Kidney epithelial cell (primary cell): ENCODE results near the gene C1QTNF1. TPM values are rescaled to one million over a fixed set of nuclear protein-coding genes. Genes with fewer than 3 reads are reported as not detected.

Experiments used
- DNase-seq: peaks from one replicate; pipeline ENCODE4 v3.0.0-alpha.2; 2010; ENCODE audit warnings: low read depth
- H3K27me3 ChIP-seq: 2 replicates; pipeline ENCODE4 v1.6.0; 2011; ENCODE audit warnings: low read length; ENCODE audit not compliant: control insufficient read depth, insufficient read depth
- H3K36me3 ChIP-seq: 2 replicates; pipeline ENCODE4 v1.5.1; 2011; ENCODE audit warnings: low read length; ENCODE audit not compliant: control insufficient read depth, insufficient read depth
- H3K4me3 ChIP-seq: 2 replicates; pipeline ENCODE4 v1.5.1; 2011; ENCODE audit warnings: low read depth, mild to moderate bottlenecking, control low read depth, low read length
- total RNA-seq: library from RNA; depleted of rRNA; stranded (reverse); fragments of >200 nt; gene quantifications from 2 replicates; pipeline ENCODE4 v1.2.3, GENCODE V29; 2015
- TF ChIP-seq, protein P1 (sequence below): IDR thresholded peaks from 2 replicates; pipeline ENCODE4 v1.5.1; 2011; ENCODE audit warnings: mild to moderate bottlenecking, moderate library complexity, low read length, control low read depth, inconsistent platforms; ENCODE audit not compliant: insufficient read depth, poor library complexity, severe bottlenecking

C1QTNF1 gene
- total RNA-seq, 1 donor from 2014 or later = 4.6 TPM

DNA sequence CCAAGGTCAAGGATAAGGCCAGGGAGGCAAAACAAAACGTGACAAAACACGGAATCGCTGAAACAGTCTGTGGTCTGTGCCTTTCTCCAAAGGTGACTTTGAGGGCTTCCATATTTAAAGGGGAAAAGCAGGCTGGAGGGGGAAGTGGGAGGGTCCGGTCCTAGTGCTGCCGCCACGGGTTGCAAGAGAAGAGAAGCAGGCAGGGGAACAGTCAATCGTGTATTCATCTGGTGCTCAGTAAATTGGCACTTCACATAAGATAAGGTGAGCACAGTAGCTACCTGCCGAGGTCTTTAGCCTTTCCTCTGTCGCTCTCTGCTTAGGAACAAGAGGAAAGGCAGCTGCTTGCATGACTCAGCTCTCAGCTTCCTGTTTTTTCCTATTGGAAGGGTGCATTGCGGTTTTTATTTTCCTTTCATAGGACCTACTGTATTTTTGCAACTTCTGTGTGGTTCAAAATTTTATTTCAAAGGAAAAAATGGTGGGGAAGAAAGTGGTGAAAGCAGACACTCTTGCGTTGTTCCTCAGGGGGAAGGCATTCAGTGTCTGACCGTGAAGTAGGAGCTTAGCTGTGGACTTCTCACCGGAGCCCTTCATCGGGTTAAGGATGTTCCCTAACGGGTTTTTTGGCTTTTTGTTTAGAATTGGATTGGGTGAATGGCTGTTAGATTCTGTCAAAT lies 37.2 kb upstream of the C1QTNF1 start:
- no peak overlapping the region for H3K4me3 ChIP-seq
- peaks cover under 1% of the 10 kb centered on the region for H3K36me3 ChIP-seq
- TF ChIP-seq, protein P1, sequence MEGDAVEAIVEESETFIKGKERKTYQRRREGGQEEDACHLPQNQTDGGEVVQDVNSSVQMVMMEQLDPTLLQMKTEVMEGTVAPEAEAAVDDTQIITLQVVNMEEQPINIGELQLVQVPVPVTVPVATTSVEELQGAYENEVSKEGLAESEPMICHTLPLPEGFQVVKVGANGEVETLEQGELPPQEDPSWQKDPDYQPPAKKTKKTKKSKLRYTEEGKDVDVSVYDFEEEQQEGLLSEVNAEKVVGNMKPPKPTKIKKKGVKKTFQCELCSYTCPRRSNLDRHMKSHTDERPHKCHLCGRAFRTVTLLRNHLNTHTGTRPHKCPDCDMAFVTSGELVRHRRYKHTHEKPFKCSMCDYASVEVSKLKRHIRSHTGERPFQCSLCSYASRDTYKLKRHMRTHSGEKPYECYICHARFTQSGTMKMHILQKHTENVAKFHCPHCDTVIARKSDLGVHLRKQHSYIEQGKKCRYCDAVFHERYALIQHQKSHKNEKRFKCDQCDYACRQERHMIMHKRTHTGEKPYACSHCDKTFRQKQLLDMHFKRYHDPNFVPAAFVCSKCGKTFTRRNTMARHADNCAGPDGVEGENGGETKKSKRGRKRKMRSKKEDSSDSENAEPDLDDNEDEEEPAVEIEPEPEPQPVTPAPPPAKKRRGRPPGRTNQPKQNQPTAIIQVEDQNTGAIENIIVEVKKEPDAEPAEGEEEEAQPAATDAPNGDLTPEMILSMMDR = no peak
- H3K27me3 ChIP-seq = no peaks in the 10 kb centered on the region
- no peak for DNase-seq

DNA sequence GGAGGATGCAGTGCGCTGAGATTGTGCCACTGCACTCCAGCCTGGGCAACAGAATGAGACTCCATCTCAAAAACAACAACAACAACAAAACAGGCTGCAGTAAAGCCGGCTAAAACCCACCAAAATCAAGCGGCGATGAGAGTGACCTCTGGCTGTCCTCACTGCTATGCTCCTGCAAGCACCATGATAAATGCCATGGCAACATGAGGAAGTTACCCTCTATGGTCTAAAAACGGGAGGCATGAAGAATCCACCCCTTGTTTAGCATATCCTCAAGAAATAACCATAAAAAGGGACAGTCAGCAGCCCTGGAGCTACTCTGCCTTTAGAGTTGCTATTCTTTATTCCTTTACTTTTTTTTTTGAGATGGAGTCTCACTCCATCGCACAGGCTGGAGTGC lies 35.8 kb upstream of the C1QTNF1 start:
- TF ChIP-seq, protein P1 = no peak
- DNase-seq = no peak
- Histone ChIP-seq H3K36me3 (peaks cover 2% of the 10 kb centered on the region), H3K4me3 (no peak overlapping the region), H3K27me3 (no peaks in the 10 kb centered on the region)

GRCh38 chr17:78990349-78991016 lies 33.5 kb upstream of the C1QTNF1 start:
- DNase-seq = no peak
- Histone ChIP-seq H3K4me3 (no peak overlapping the region), H3K36me3 (peaks cover 2% of the 10 kb centered on the region), H3K27me3 (no peaks in the 10 kb centered on the region)
- TF ChIP-seq, protein P1 = no peak

DNA sequence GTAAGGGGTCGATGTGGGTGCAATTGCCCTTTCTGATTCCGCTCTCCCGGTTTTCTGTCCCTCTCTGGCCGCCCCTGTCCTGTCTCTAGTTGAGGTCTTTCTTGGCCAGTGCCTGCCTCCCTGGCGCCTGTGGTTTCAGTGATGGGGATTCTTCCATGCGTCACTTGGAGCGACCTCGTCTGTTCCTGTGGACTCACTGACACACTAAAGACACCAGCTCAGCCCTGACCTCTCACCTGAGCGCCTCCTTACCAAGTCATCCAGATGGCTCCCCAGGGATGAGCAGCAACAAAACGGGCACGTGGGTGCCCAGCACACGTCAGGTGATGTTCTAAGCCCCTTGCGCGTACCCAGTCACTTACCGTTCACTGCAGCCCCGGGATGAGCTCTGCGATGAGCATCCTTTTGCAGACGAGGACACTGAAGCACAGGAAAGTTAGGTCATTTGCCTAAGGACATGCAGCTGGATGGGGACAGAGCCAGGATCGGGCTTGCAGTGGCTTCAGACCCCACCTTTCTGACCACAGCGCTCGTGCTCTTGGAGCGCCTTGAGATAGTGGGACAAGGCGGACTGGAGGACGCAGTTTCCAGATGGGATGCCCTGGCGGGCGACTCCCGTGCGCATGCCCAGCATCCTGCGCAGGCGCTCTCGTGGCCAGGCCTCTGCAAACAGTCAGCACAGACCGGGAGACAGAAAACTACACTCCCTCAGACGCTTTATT lies 32.8 kb upstream of the C1QTNF1 start:
- TF ChIP-seq, protein P1 = no peak
- DNase-seq = no peak
- Histone ChIP-seq H3K27me3 (no peaks in the 10 kb centered on the region), H3K4me3 (no peak overlapping the region), H3K36me3 (peaks cover 2% of the 10 kb centered on the region)

DNA sequence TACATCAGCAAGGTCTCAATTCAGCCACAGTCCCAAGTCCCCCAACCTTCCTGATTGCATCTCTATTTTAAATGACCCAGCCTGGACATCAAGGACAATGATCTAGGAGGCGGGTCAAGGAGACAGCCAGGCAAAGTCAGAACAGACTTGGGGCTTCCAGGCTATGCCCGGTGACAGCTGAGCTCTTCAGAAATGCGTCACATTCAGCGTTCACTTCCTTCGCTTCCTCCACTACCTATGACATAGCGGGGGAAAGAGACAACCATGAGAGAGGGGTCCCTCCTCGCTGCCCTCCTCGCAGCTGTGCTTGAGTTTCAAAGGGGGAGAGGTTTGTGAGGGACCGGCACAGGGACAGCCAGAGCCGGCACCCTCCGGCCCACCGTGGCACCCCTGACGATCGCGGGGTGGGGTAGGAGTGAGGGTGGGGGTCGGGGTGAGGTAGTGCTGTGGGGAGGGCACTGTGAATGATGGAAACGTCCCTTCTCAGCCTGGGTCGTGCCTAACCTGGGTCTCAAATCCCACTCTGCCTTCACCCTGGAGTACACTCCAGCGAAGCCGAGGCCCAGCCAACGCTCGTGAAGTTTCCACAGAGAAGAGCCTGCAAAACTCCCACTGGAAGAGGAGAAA lies 31.9 kb upstream of the C1QTNF1 start:
- TF ChIP-seq, protein P1 = no peak
- no peak overlapping the region for H3K4me3 ChIP-seq
- H3K27me3 ChIP-seq = no peaks in the 10 kb centered on the region
- peaks cover 2% of the 10 kb centered on the region for H3K36me3 ChIP-seq
- no peak for DNase-seq
